Loucy (cell line): ENCODE data around the gene TMEM253.

ENCODE experiments used
- EZH2phosphoT487 ChIP-seq: fragments of 200-600 bp; IDR thresholded peaks from 2 replicates; pipeline ENCODE4 v1.6.1; 2018; ENCODE audit warnings: antibody characterized with exemption, mild to moderate bottlenecking, moderate library complexity, borderline replicate concordance
- TF ChIP-seq, protein P1 (sequence below): fragments of 200-600 bp; sonication (generic); conservative IDR thresholded peaks from 2 replicates; pipeline ENCODE4 v1.5.1; 2014; ENCODE audit warnings: mild to moderate bottlenecking, antibody characterized with exemption, low read length

DNA sequence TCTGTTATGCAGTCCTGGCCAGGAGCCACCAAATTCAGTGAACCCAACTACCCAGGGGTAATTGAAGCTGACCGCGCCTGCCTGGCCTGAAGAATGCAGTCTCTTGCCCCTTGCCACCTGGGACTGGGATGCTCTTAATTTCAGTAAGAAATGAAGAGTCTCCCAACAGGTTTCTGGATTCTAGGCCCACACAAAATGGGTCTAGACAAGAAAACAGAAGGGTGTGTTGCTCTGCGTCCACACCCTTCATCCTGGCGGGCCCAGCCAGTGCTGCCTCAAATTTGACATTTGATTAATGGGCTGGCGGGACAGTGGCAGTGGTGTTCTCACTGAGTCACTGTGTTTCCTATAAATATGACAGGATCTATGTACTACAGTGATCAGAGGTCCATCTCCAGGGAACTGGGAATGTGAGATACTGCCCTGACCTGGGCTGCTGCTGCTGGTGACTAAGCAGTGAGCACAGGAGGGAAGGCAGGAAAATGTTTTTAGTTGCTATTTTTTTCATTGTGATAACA lies 6.5 kb downstream of the TMEM253 start:
- TF ChIP-seq, protein P1, sequence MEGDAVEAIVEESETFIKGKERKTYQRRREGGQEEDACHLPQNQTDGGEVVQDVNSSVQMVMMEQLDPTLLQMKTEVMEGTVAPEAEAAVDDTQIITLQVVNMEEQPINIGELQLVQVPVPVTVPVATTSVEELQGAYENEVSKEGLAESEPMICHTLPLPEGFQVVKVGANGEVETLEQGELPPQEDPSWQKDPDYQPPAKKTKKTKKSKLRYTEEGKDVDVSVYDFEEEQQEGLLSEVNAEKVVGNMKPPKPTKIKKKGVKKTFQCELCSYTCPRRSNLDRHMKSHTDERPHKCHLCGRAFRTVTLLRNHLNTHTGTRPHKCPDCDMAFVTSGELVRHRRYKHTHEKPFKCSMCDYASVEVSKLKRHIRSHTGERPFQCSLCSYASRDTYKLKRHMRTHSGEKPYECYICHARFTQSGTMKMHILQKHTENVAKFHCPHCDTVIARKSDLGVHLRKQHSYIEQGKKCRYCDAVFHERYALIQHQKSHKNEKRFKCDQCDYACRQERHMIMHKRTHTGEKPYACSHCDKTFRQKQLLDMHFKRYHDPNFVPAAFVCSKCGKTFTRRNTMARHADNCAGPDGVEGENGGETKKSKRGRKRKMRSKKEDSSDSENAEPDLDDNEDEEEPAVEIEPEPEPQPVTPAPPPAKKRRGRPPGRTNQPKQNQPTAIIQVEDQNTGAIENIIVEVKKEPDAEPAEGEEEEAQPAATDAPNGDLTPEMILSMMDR, result no peak
- TF ChIP-seq EZH2phosphoT487, result no peak
